H1 (cell line): ENCODE data around the gene STARD3. TPM values are rescaled to one million over a fixed set of nuclear protein-coding genes. Genes with fewer than 3 reads are reported as not detected.

ENCODE experiments used
- CTCF ChIA-PET: fragments of 300-600 bp; sonication (Branson Sonifier 250); formaldehyde crosslinking; loops from one replicate; lab custom pipeline; 2021; ENCODE audit not compliant: partially characterized antibody; lab: Charles Lee
- POLR2A ChIA-PET: fragments of 300-600 bp; sonication (Branson Sonifier 250); formaldehyde crosslinking; loops from one replicate; lab custom pipeline; 2021; ENCODE audit warnings: inconsistent platforms; ENCODE audit not compliant: partially characterized antibody; lab: Charles Lee
- DNase-seq, 2 experiments: peaks; one replicate each; pipeline versions ENCODE4 v3.0.0 to v3.0.0-alpha.2; 2010 to 2022; ENCODE audit warnings: low spot score in 2 of 2, low read depth in 1 of 2, mixed read lengths in 1 of 2
- FAIRE-seq: peaks from 2 replicates; lab custom pipeline; 2011; peaks lifted over from hg19 to GRCh38; lab: Jason Lieb, UNC
- H2AFZ ChIP-seq: 2 replicates; pipeline ENCODE4 v1.8.1; 2012; ENCODE audit warnings: low read length, inconsistent platforms
- H2AK5ac ChIP-seq: 2 replicates; pipeline ENCODE4 v1.6.1; 2013; ENCODE audit warnings: low read depth, low read length
- H2BK120ac ChIP-seq: replicated peaks from 2 replicates; pipeline ENCODE3; 2013; ENCODE audit warnings: low read depth, low read length, inconsistent platforms
- H2BK12ac ChIP-seq: 2 replicates; pipeline ENCODE4 v1.6.1; 2013; ENCODE audit warnings: low read depth, low read length
- H2BK15ac ChIP-seq: 2 replicates; pipeline ENCODE4 v1.6.1; 2013; ENCODE audit warnings: low read length
- H2BK20ac ChIP-seq: 2 replicates; pipeline ENCODE4 v1.6.1; 2013; ENCODE audit warnings: low read length
- H2BK5ac ChIP-seq: 2 replicates; pipeline ENCODE4 v1.6.1; 2013; ENCODE audit warnings: low read depth, low read length
- H3K14ac ChIP-seq: 2 replicates; pipeline ENCODE4 v1.6.1; 2013; ENCODE audit warnings: inconsistent platforms; ENCODE audit not compliant: insufficient read length
- H3K18ac ChIP-seq: 2 replicates; pipeline ENCODE4 v1.6.1; 2013; ENCODE audit warnings: low read length; ENCODE audit errors: extremely low read depth
- H3K23ac ChIP-seq: 2 replicates; pipeline ENCODE4 v1.6.1; 2013; ENCODE audit warnings: inconsistent platforms; ENCODE audit not compliant: insufficient read length
- H3K23me2 ChIP-seq: 2 replicates; pipeline ENCODE4 v1.6.1; 2013; ENCODE audit warnings: low read depth, low read length
- H3K27ac ChIP-seq: 2 replicates; pipeline ENCODE4 v1.6.1; 2011; ENCODE audit warnings: low read depth, low read length, inconsistent platforms
- H3K27me3 ChIP-seq, 4 experiments: replicated peaks in 1 of 4; 1 replicate in 1 of 4; 2 replicates in 3 of 4; pipeline versions ENCODE4 v1.6.1 to v1.8.1; 2011 to 2013; ENCODE audit warnings: low read length in 3 of 4, mild to moderate bottlenecking in 3 of 4, inconsistent platforms in 2 of 4, mixed read lengths in 2 of 4, moderate library complexity in 1 of 4; ENCODE audit not compliant: control insufficient read depth in 3 of 4, insufficient read depth in 3 of 4; ENCODE audit errors: extremely low read depth in 1 of 4
- H3K36me3 ChIP-seq, 4 experiments: 2 replicates each; pipeline versions ENCODE4 v1.6.1 to v1.8.1; 2011 to 2013; ENCODE audit warnings: mild to moderate bottlenecking in 4 of 4, low read length in 3 of 4, moderate library complexity in 2 of 4, control low read depth in 1 of 4, inconsistent platforms in 1 of 4; ENCODE audit not compliant: insufficient read depth in 4 of 4, control insufficient read depth in 2 of 4
- H3K4ac ChIP-seq: replicated peaks from 2 replicates; pipeline ENCODE3; 2013; ENCODE audit warnings: low read length, low read depth, mixed read lengths, inconsistent platforms; ENCODE audit not compliant: insufficient read length
- H3K4me1 ChIP-seq, 4 experiments: replicated peaks in 1 of 4; 1 replicate in 1 of 4; 2 replicates in 3 of 4; pipeline versions ENCODE4 v1.6.1 to v1.8.1; 2011 to 2013; ENCODE audit warnings: low read length in 3 of 4, inconsistent platforms in 2 of 4, mixed read lengths in 1 of 4; ENCODE audit not compliant: insufficient read depth in 4 of 4, control insufficient read depth in 3 of 4
- H3K4me2 ChIP-seq, 2 experiments: 2 replicates each; pipeline versions ENCODE4 v1.6.1 to v1.8.1; 2011 to 2013; ENCODE audit warnings: low read depth in 2 of 2, low read length in 2 of 2, control low read depth in 1 of 2, inconsistent platforms in 1 of 2, mild to moderate bottlenecking in 1 of 2; ENCODE audit not compliant: insufficient read depth in 1 of 2
- H3K4me3 ChIP-seq, 4 experiments: fragments of 200-600, 300-600 bp in 1 of 4; sonication (generic), shearing (Covaris generic), sonication (Bioruptor Twin) in 1 of 4; 2 replicates each; pipeline versions ENCODE4 v1.5.1 to v1.8.1; 2011 to 2016; ENCODE audit warnings: low read length in 4 of 4, low read depth in 3 of 4, control low read depth in 2 of 4, inconsistent platforms in 2 of 4, mild to moderate bottlenecking in 2 of 4, mixed read lengths in 1 of 4, moderate library complexity in 1 of 4; ENCODE audit not compliant: insufficient read depth in 2 of 4; ENCODE audit errors: extremely low read depth in 1 of 4
- H3K56ac ChIP-seq: replicated peaks from 2 replicates; pipeline ENCODE3; 2013; ENCODE audit warnings: low read depth, mild to moderate bottlenecking, mixed read lengths, low read length, inconsistent platforms; ENCODE audit not compliant: insufficient read length
- H3K79me1 ChIP-seq: 2 replicates; pipeline ENCODE4 v1.6.1; 2013; ENCODE audit warnings: low read depth, low read length, control low read depth
- H3K79me2 ChIP-seq, 2 experiments: 2 replicates each; pipeline versions ENCODE4 v1.6.1 to v1.8.1; 2012 to 2013; ENCODE audit warnings: low read length in 2 of 2, mild to moderate bottlenecking in 2 of 2, inconsistent platforms in 1 of 2; ENCODE audit not compliant: insufficient read depth in 2 of 2, control insufficient read depth in 1 of 2
- H3K9ac ChIP-seq, 4 experiments: replicated peaks in 1 of 4; 1 replicate in 1 of 4; 2 replicates in 3 of 4; pipeline versions ENCODE4 v1.6.1 to v1.8.1; 2011 to 2013; ENCODE audit warnings: low read depth in 3 of 4, low read length in 3 of 4, control low read depth in 2 of 4, mild to moderate bottlenecking in 2 of 4, moderate library complexity in 2 of 4, inconsistent platforms in 1 of 4; ENCODE audit errors: extremely low read depth in 1 of 4
- H3K9me3 ChIP-seq, 2 experiments: 2 replicates each; pipeline versions ENCODE4 v1.6.1 to v1.8.1; 2012 to 2013; ENCODE audit warnings: mild to moderate bottlenecking in 2 of 2, moderate library complexity in 2 of 2, control low read depth in 1 of 2, inconsistent platforms in 1 of 2, low read depth in 1 of 2, low read length in 1 of 2, mixed read lengths in 1 of 2; ENCODE audit not compliant: insufficient read depth in 2 of 2
- H4K20me1 ChIP-seq, 2 experiments: replicated peaks in 1 of 2; 2 replicates each; pipeline versions ENCODE3 to v1.8.1; 2011 to 2013; ENCODE audit warnings: inconsistent platforms in 2 of 2, low read length in 2 of 2, mild to moderate bottlenecking in 1 of 2; ENCODE audit not compliant: insufficient read depth in 2 of 2, control insufficient read depth in 1 of 2
- H4K5ac ChIP-seq: 2 replicates; pipeline ENCODE4 v1.6.1; 2013; ENCODE audit warnings: low read length, low read depth, mixed read lengths, inconsistent platforms; ENCODE audit not compliant: insufficient read length
- H4K8ac ChIP-seq: 2 replicates; pipeline ENCODE4 v1.8.0; 2013; ENCODE audit warnings: mild to moderate bottlenecking, moderate library complexity, low read length, inconsistent platforms; ENCODE audit not compliant: insufficient read depth; ENCODE audit errors: extremely low read depth
- H4K91ac ChIP-seq: replicated peaks from 2 replicates; pipeline ENCODE3; 2013; ENCODE audit warnings: low read length, mixed read lengths, inconsistent platforms; ENCODE audit not compliant: insufficient read length
- POU5F1 ChIP-seq: IDR thresholded peaks from 2 replicates; pipeline ENCODE4 v1.6.1; 2011; ENCODE audit warnings: low read depth, mild to moderate bottlenecking, low read length, moderate library complexity
- WGBS, 2 experiments: shearing (Covaris generic) in 1 of 2; methylation state at CpG; one replicate each; pipeline versions ENCODE4 v1.1.6 to v1.1.7; 2013 to 2015; ENCODE audit warnings: low lambda C conversion rate in 2 of 2, mixed read lengths in 2 of 2, inconsistent platforms in 1 of 2, low coverage in 1 of 2, missing lambda C conversion rate in 1 of 2; ENCODE audit not compliant: insufficient replicate concordance in 2 of 2, insufficient coverage in 1 of 2, insufficient read length in 1 of 2; ENCODE audit errors: extremely low coverage in 1 of 2, missing lambda C conversion rate in 1 of 2; 5-methylcytosine and 5-hydroxymethylcytosine counted together
- polyA plus RNA-seq, 7 experiments: library from polyadenylated mRNA; depleted of rRNA in 3 of 7; stranded (reverse) in 5 of 7; unstranded in 2 of 7; fragments of >200 nt in 5 of 7; fragments of 200-250 nt in 2 of 7; gene quantifications; 1 replicate in 5 of 7; 2 replicates in 1 of 7; 4 replicates in 1 of 7; pipeline versions ENCODE4 v1.2.1 to v1.2.3, GENCODE V29; 2011 to 2013; ENCODE audit warnings: missing spikeins in 2 of 7, mixed read lengths in 2 of 7
- total RNA-seq: library from RNA; stranded (reverse); fragmentation: NEBNext Ultra II Directional; extraction: Animal tissue kit (Norgen Biotek cat#: 25700); gene quantifications from 2 replicates; pipeline ENCODE4 v1.2.1, GENCODE V29; 2021

STARD3 gene
- total and polyA plus RNA-seq, 2 of the 8 experiments (the other 6 are each of a cell fraction or from before 2014, with no cell fraction given): 47.6 to 80.3 TPM

- Histone ChIP-seq H3K23ac (no peak overlapping the region), H4K5ac (no peak overlapping the region), H4K20me1 (peaks cover 3 to 12% of the 10 kb centered on the region in 2 experiments), H3K4me2 (peak overlapping the region; percentile 86 to 97), H2BK20ac (0 out of 2 replicates have a peak overlapping the region, but pooled peaks have one; percentile 61), H3K9me3 (no peaks in the 10 kb centered on the region), H4K8ac (peak overlapping the region; percentile 66; the same call in 1 of the 2 replicates), H2BK15ac (0 out of 2 replicates have a peak overlapping the region, but pooled peaks have one; percentile 61), H2BK12ac (peak overlapping the region; percentile 80; the same call in 1 of the 2 replicates), H3K18ac (peak overlapping the region; percentile 57; the same call in 1 of the 2 replicates), H2AK5ac (no peak overlapping the region), H2BK5ac (peak overlapping the region; percentile 71; the same call in 1 of the 2 replicates), H3K14ac (no peak overlapping the region), H3K4ac (no peak overlapping the region), H3K23me2 (peaks cover 8% of the 10 kb centered on the region; the same call in 1 of the 2 replicates), H3K4me1 (peaks cover 13 to 46% (median 31%) of the 10 kb centered on the region in 4 experiments), H2BK120ac (no peak overlapping the region), H3K79me2 (peaks cover 8 to 41% of the 10 kb centered on the region in 2 experiments), H3K9ac (no peak overlapping the region), H3K36me3 (no peaks in the 10 kb centered on the region), H3K27ac (no peak overlapping the region), H4K91ac (peak overlapping the region; percentile 31), H3K79me1 (peaks cover 15% of the 10 kb centered on the region), H3K27me3 (0 out of 7 replicates have a peak, but pooled peaks cover 0 to 3% (median 0%) of the 10 kb centered on the region in 4 experiments), H3K56ac (no peak overlapping the region), H3K4me3 (peak overlapping the region; percentile 16 to 83 (median 54); a peak in 6 of 8 replicates), H2AFZ (no peak overlapping the region)
- no peak for FAIRE-seq
- DNase-seq: no peak
- POLR2A ChIA-PET: interaction anchor here (0.8 to 2.4 kb wide), 5 partner anchors 8 to 65 kb away, joined by 3 to 6 read pairs (median 3); partner anchors contain the start of gene ERBB2
- 57% methylated on average over 6 of the region's 6 CpGs; no CpG with 5 or more reads in 1 of the 2 experiments for WGBS, 2 experiments
- CTCF ChIA-PET: interaction anchor here (27.2 to 49.2 kb wide), 3 partner anchors 3 to 49 kb away, joined by 1096 to 1885 read pairs (median 1096); partner anchors contain the start of genes ERBB2, PGAP3, PNMT and PPP1R1B
- TF ChIP-seq POU5F1: no peak
These were observed 387 bp upstream of the STARD3 start for GRCh38 chr17:39636587-39636926.
